ENCODE measurements around the gene KBTBD2.
A peak's percentile ranks its signal among the peaks of the same experiment; 100 is the strongest.
"Not testable (repeated sequence)": the region's sequence is repeated elsewhere in the genome, so short reads cannot be mapped to it uniquely, and the experiment has no call there.

KBTBD2 gene

DNA sequence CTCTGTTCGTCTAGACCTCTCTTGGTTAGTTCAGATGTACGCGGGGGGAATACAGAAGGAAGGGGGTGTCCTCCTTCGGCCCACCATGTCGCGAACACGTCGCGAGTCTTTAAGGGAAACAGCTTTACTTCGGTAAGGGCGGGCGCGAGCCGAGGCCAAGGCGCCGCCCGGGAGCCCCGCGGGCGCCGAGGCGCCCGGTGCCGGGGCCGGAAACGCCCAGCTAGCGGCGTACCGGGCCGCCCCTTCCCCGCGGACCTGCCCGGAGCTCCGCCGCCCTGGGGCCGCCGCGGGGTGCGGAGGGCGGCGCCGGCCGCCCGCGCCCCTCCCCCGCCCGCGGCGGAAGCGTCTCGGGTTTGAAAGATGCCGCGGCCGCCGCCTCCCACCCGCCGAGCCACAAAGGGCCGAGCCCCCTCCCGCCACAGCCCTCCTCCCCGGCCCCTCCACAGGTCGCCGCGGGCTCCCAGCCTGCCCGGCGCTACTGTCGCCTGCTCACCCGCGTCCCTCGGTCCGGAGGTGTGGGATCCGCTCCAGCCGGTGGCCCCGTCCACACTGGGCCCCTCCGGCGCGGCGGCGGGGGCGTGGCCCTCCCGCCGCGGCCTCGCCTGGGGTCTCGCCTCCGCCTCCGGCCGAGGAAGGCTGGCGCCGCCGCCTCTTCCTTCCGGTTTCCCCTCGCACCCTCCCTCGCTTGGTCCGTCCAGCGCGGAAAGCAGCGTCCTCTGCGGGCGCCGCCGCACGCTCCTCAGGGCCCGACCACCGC, at the start of gene KBTBD2:
Gene KBTBD2, minus strand, starts transcription at position 718 of the 757 bp plus-strand sequence. CDS start 12,156 bp downstream, outside the sequence.
- ATAC-seq: peak; percentile 69

GRCh38 chr7:32941181-32941580, 49.6 kb upstream of the KBTBD2 start:
- ATAC-seq: no peak
- DNase-seq: no peak

More for the DNA sequence above, at the start of gene KBTBD2:
- DNase-seq: peak; percentile 85

DNA sequence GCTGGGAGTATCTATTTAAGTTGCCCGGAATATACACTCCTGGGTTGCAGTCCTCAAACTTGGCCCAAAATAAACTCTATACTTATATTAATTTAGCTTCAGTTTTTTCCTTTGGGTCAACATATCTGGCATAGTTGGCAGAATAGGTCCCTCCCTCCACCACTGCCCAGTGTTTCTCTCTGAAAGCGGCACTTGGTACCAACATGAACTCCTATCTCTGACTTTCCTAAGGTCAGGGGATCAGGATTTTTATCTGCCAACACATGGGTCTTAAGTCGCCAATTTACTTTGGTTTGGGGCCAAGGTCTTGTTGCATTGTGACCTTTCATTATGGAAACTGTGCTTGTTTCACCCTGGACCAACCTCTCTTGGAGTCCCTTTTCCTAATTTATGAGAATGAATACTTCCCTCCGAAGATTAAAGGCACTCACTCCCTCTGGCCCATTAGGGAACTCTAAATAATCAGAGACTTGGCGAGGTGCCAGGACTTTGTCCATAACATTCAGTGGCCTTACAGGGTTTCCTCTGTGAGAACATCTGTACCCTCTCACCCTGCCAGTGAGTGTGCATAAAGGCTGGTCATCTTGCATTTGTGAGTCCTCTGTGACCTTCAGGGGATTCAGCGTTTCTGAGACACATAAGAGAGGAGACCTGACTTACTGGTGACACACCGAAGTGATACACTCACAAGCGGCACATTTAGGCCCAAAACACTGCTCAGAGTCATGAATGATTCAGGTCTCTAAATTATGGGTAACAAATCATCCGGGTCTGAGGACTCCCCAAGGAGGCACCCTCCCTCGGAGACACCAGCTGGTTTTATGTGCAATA, 46.0 kb upstream of the KBTBD2 start:
- no peak for DNase-seq
- ATAC-seq: no peak

DNA sequence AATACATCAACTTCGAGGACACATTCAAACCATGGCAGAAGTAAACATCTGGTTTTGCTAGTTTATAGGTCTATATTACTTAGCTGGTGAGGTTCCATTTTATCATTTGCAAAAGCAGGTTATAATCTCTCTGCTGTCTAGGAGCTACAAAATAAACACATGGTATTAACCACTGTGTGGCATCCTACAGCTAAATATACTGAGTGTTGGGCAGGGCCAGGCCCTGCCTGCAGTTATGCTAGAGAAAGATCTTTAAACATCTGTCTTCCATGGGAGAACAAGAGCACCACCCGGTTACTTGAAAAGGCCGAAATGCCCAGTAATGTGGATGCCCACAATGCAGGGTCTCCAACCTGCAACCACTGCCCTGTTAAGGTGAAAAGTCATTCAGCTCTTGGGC, 45.1 kb upstream of the KBTBD2 start:
- ATAC-seq: no peak
- DNase-seq: no peak

DNA sequence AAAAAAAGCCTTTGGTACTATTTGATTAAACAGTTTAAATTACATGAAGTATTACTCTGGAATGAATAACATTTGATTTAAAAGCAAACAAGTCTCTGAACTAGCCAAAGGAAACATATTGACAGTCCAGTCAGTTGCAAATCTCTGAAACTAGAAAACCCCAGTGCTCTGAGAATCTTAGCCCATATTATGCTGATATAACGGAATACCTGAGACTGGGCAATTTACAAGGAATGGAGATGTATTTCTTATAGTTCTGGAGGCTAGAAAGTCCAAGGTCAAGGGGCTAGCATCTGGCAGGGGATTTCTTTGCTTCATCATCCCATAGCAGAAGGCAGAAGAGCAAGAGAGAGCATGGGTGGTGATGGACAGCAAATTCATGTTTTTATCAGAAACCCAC, 44.0 kb upstream of the KBTBD2 start:
- DNase-seq: no peak
- no peak for ATAC-seq

DNA sequence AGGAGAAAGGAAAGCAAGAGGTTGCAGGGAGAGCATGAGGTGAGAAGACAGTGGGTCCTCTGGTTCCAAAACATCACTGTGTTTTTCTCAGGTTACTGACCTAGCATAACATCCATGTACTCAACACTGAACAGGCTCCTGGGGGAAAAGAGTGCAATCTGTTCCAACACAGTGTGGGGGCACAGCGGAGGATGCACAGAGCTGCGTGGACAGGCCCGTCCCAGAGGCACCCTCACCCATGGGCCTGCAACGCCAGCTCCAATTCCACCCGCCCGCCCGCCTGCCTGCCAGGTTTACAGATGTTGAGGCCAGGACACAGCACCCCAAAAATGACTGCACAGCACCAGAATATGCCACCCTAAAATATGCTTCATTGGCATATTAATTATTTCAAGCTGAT, 38.8 kb upstream of the KBTBD2 start:
- DNase-seq (no peak), ATAC-seq (no peak)

- no peak for ATAC-seq
- no peak for DNase-seq
These were observed 38.0 kb upstream of the KBTBD2 start for GRCh38 chr7:32929430-32930143.

GRCh38 chr7:32928785-32929298, 37.3 kb upstream of the KBTBD2 start:
- DNase-seq (no peak), ATAC-seq (no peak)

DNA sequence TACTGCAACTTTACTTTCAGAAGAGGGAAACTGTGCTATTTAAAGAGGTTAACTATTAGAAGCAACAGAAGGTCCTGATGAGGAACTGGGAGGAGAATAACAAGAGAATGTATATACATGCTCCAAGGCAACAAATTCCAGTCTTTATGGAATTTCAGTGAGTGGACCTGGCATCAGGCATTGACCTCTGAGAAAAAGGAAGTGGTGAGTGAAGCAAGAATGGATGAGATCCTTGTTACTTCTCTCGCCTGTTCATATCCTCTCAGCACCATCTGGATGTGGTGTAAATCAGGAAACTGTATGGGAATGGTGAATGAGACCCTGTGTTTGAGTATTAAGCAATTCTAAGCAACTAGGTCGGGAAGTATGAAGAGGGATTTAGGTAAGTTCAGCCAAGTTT, 30.3 kb upstream of the KBTBD2 start:
- no peak for ATAC-seq

DNA sequence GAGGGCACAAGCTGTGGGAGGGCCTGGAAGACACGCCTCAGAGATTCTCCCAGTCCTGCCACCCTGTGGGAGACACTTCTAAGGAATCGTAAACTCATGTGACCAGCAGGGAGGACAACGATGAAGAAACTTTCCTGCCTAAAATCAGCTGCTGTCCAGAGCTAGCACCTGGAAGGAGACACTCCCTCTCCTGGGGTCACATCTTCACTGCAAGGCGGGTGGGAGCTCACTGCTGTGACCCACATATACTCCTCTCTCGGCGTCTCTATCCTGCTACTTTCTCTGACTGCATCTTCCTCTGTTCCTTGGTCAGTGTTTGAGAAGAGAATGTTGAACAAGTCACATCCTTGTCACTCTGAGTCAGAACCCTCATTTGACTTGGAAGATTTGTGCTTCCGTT, 25.4 kb upstream of the KBTBD2 start:
- not testable (repeated sequence) for ATAC-seq, DNase-seq

More for the DNA sequence above, 30.3 kb upstream of the KBTBD2 start:
- DNase-seq: no peak

DNA sequence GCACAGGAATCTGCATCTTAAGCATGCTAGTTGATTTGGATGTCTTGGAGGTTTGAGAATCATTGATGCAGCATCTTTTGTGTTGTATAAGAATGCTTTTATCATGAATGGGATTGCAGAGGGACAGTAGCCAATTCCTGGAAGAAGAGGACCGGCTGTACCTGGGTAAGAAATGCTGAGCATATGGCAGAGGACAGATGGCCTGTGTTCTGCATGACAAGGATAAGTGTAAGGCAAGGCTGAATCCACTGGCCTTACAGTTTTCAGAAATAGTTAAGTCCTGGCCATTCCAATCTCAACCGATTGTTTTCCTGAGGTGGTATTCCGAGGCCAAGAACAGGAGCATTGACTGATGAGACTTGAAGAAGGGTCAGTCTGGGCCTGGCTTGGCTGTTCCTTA, 24.4 kb upstream of the KBTBD2 start:
- DNase-seq: no peak
- ATAC-seq: no peak

DNA sequence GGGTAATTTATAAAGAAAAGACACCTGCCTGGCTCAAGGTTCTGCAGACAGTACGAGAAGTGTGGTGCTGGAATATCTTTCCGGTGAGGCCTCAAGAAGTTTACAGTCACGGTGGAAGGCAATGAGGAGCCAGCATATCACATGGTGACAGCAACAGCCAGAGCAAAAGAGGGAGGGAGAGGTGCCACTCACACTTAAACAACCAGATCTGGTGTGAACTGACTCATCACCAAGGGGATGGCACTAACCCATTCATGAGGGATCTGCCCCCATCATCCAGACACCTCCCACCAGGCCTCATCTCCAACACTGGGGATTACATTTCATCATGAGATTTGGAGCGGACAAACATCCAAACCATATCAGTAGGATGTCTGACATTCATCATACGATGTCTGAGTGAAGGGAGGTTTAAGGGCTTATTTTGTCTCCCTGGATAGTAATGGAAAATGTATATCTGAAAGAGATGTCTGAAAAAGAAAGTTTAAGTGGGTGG, 23.5 kb upstream of the KBTBD2 start:
- DNase-seq (no peak), ATAC-seq (peak; percentile 86)

GRCh38 chr7:32914184-32914583, 22.6 kb upstream of the KBTBD2 start:
- DNase-seq (no peak), ATAC-seq (no peak)

- DNase-seq (no peak), ATAC-seq (no peak)
These were observed 18.6 kb upstream of the KBTBD2 start for GRCh38 chr7:32910195-32910594.

DNA sequence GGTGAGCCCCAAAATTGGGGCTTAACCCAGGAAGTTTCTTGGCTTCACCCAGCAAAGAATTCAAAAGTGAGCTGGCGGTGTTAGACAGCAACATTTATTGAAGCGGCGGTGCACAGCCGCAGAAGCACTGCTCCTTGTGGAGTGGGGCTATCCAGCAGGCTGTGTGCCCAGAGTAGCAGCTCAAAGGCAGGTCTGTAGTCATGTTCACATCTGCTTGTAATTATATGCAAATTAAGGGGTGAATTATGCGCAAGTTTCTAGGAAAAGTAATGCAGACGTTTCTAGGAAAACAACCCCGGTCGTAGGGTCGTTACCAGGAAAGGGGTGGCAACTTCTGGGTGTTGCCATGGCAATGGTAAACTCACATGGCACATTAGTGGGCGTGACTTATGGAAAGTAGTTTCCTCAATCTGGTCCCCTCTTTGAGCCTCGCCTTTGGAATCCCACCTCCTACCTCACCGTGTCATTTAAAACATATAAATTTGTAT, 13.7 kb upstream of the KBTBD2 start:
- ATAC-seq (peak; percentile 96), DNase-seq (peak; percentile 68)

DNA sequence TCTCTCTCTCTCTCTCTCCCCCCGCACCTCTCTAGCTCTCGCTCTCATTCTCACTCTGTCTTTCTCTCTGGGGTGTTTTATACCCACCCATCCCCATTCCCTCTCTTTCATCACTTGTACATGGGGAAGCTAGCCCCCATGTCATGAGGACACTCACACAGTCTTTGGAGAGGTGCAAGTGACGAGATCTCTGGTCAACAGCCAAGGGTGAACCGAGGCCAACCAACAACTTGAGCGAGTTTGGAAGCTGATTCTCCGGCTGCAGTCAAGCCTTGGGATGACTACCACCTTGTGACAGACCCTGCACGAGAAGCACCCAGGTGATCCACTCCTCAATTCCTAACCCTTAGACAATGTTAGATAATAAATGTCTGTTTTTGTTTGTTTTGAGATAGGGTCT, 10.1 kb upstream of the KBTBD2 start:
- ATAC-seq (no peak), DNase-seq (no peak)

DNA sequence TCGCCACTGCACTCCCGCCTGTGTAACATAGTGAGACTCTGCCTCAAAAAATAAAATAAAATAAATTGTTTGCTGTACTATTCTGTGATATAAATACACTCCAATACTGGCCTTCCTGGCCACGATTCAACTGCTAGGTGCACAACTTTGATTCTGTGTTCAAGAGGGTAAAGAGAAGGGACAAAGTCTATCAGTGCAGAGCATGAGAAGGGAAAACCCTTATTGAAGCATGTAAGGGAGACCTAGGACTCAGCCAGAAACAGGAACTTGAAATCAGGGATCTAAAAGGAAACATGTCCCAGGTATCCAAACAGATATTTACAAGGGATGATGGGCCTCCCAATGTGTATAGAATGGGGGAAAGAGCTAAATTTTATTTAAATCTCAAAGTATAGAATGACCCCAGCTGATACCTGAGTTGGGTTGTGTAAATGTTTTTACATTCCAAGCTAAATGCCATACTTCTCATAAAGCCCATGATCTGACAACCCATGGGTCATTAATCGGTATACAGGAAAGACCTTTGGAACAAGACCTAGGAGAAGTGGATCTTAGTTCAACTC, 9.0 kb upstream of the KBTBD2 start:
- no peak for DNase-seq
- no peak for ATAC-seq

DNA sequence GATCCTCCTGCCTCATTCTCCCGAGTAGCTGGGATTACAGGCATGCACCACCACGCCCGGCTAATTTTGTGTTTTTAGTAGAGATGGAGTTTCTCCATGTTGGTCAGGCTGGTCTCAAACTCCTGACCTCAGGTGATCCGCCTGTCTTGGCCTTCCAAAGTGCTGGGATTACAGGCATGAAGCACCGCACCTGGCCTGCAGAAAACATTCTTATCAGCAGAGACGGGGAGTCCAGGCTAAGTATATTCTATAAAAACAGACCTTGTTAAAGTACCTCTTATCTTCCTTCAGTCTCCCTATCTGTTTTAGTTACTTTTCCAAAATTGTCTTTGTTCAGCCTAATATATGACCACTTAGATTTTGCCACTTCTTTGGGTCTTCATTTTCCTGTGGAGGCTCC, 5.8 kb upstream of the KBTBD2 start:
- not testable (repeated sequence) for ATAC-seq, DNase-seq

GRCh38 chr7:32896564-32897347, 5.2 kb upstream of the KBTBD2 start:
- ATAC-seq: no peak
- DNase-seq: no peak

DNA sequence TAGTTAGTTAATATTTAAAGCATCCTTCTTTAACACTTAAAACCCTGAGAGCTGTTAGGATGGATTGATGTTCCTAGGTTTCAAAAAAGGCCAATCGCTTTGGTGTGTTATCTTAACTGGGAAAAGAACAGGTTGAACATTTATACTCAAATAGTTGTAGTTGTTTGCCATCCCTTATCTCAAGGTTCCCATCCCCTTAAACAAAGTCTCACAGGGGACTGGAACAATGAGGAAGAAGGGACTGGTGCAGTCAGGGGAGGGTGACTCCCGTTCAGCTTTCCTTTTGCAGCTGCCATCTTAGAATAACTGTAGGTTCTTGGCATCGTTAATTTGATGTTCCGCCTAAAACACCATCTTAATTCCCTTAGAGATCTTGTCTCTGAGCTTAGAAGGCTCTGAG, 2.6 kb upstream of the KBTBD2 start:
- ATAC-seq (no peak), DNase-seq (no peak)

- DNase-seq (no peak), ATAC-seq (no peak)
These were observed 2.2 kb upstream of the KBTBD2 start for GRCh38 chr7:32893722-32894121.

All from stimulated activated naive CD8-positive, alpha-beta T cell treated with anti-CD3 and anti-CD28 coated beads, Interleukin-15, Interleukin-2, amounts not matched to agents 100 U/mL and 50 U/mL, for 24 hours (primary cell).